Left lung (tissue), 10 donors: ENCODE data around the gene TSEN2. TPM values are rescaled to one million over a fixed set of nuclear protein-coding genes. Genes with fewer than 3 reads are reported as not detected.

Source experiments
- ATAC-seq: fragments of 200-7000 bp; cut with Tn5 transposase; one replicate; pipeline ENCODE4 v1.9.1; 2020; ENCODE audit warnings: moderate library complexity
- DNase-seq, 4 donors: peaks; one replicate each; pipeline ENCODE4 v3.0.0-alpha.2; 2013 to 2020
- H3K27ac ChIP-seq, 2 donors: fragments of 200-600 bp; sonication (generic) in 1 of 2; one replicate each; pipeline versions ENCODE4 v1.5.0 to v1.8.0; 2020 to 2021
- H3K27me3 ChIP-seq, 2 donors: fragments of 200-600 bp; sonication (generic) in 1 of 2; one replicate each; pipeline versions ENCODE4 v1.5.0 to v1.8.0; 2020 to 2021
- H3K36me3 ChIP-seq, 2 donors: fragments of 200-600 bp; sonication (generic) in 1 of 2; one replicate each; pipeline versions ENCODE4 v1.5.0 to v1.8.0; 2020 to 2021
- H3K4me1 ChIP-seq, 2 donors: fragments of 200-600 bp; one replicate each; pipeline ENCODE4 v1.8.0; 2021
- H3K4me3 ChIP-seq, 2 donors: fragments of 200-600 bp; sonication (generic) in 1 of 2; one replicate each; pipeline versions ENCODE4 v1.5.0 to v1.8.0; 2020 to 2021; ENCODE audit warnings: mild to moderate bottlenecking in 1 of 2
- H3K9me3 ChIP-seq, 2 donors: fragments of 200-600 bp; sonication (generic) in 1 of 2; one replicate each; pipeline versions ENCODE4 v1.5.0 to v1.8.0; 2020 to 2021
- intact Hi-C, 2 donors: fragments of 100-400 bp; cut with DNase I; formaldehyde crosslinking; loops; one replicate each; pipeline versions ENCODE4 v1.11.2 to v1.14.2; 2022
- polyA plus RNA-seq, 6 donors: library from polyadenylated mRNA; unstranded; fragments of 120-200 nt; gene quantifications; one replicate each; pipeline ENCODE4 v1.2.1, GENCODE V29; 2013; ENCODE audit not compliant: insufficient read length in 6 of 6
- total RNA-seq, 2 donors: library from RNA; stranded (reverse); fragmentation: NEBNext Ultra II Directional; extraction: Animal tissue kit (Norgen Biotek cat#: 25700); gene quantifications; one replicate each; pipeline ENCODE4 v1.2.1, GENCODE V29; 2021
- TF ChIP-seq, protein P1 (sequence below), 2 donors: fragments of 200-600 bp; sonication (generic) in 1 of 2; IDR thresholded peaks; one replicate each; pipeline versions ENCODE4 v1.5.0 to v1.8.0; 2021; ENCODE audit warnings: antibody characterized with exemption in 2 of 2
- donor health status: DM: no; HTN: yes; CAD: no.
- donor health status: DM: no; HTN: no; CAD: no.

The TSEN2 gene
- total and polyA plus RNA-seq, 8 donors: 8.1 to 29.1 (median 22.3) TPM

DNA sequence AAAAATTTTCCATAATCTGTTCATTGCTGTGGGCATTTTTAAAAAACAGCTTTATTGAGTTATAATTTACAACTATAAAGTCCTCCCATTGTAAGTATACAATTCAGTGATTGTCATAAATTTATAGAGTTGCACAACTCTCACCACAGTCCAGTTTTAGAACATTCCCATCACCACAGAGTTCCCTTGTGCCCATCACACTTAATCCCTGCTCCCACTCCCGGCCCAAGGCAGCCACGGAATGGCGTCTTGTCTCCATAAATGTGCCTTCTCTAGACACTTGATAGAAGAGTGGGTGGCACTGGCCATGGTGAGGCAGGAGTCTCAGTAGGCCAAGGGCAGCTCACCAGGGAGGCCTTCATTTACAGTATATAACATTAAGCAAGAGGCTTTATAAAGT is 6.3 kb downstream of the TSEN2 start:
- TF ChIP-seq, protein P1, sequence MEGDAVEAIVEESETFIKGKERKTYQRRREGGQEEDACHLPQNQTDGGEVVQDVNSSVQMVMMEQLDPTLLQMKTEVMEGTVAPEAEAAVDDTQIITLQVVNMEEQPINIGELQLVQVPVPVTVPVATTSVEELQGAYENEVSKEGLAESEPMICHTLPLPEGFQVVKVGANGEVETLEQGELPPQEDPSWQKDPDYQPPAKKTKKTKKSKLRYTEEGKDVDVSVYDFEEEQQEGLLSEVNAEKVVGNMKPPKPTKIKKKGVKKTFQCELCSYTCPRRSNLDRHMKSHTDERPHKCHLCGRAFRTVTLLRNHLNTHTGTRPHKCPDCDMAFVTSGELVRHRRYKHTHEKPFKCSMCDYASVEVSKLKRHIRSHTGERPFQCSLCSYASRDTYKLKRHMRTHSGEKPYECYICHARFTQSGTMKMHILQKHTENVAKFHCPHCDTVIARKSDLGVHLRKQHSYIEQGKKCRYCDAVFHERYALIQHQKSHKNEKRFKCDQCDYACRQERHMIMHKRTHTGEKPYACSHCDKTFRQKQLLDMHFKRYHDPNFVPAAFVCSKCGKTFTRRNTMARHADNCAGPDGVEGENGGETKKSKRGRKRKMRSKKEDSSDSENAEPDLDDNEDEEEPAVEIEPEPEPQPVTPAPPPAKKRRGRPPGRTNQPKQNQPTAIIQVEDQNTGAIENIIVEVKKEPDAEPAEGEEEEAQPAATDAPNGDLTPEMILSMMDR (IDR thresholded peaks at IDR 0.05): no peak

DNA sequence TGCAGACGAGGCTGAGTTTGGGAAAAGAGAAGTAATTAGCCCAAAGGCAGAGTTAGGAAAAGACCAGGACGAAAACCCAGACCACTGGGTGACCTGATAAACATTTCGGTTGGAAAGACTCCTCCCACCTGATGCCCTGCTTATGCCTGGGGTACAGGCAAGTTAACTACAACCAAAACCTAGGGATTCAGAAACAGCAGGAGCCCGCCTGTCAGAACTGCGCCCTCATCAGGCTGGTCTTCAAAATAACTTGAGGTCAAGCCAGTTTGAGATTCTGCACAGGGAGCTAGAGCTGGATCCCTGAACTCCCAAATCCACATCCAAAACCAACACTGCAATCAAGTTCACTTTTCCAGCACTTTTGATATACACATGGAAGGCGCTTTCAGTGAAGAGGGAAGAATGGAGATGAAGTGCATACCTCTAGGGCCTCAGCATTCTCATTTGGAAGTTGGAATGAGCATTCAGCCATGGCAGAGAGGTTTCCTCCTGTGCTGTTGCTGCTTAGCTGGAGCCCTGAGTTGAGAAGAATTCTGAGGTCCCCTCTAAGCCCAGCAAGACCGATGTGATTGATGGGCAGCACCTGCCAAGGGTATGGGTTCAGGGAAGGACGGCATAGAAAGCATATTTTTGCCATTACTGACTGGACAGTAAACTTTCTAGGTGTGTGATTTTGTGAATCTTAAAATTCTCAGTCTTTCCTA is 11.6 kb downstream of the TSEN2 start:
- TF ChIP-seq, protein P1 (IDR thresholded peaks at IDR 0.05): no peak
- Histone ChIP-seq H3K36me3 (peaks cover 0 to 83% of the 10 kb centered on the region in 2 donors), H3K4me1 (no peaks in the 10 kb centered on the region), H3K4me3 (no peak overlapping the region), H3K27me3 (no peaks in the 10 kb centered on the region), H3K27ac (no peak overlapping the region), H3K9me3 (no peaks in the 10 kb centered on the region)
- intact Hi-C loops: no loop called here
- ATAC-seq: no peak
- DNase-seq: no peak

More for the DNA sequence above, 6.3 kb downstream of the TSEN2 start:
- Histone ChIP-seq H3K4me1 (peaks cover 0 to 5% of the 10 kb centered on the region in 2 donors), H3K9me3 (no peaks in the 10 kb centered on the region), H3K36me3 (peaks cover 0 to 47% of the 10 kb centered on the region in 2 donors), H3K27me3 (no peaks in the 10 kb centered on the region), H3K27ac (no peak overlapping the region), H3K4me3 (no peak overlapping the region)
- no peak for DNase-seq
- intact Hi-C loops: no loop called here
- ATAC-seq: no peak

DNA sequence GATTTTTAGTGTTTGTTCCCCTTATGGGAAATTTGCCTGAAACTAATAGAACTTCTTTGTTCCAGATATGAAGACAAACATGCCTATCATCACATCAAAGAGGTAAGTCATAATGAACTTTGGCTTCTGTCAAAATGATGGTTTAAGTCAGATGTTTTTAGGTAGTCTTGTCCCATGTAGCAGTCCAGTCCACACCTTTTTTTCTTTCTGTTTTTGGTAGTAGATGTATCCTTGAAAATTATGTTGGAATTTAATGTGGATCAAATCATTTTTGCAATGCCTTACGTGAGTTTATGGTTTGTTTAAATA is 12.1 kb downstream of the TSEN2 start:
- ATAC-seq: no peak
- Histone ChIP-seq H3K27ac (no peak overlapping the region), H3K4me1 (no peaks in the 10 kb centered on the region), H3K4me3 (no peak overlapping the region), H3K9me3 (no peaks in the 10 kb centered on the region), H3K27me3 (no peaks in the 10 kb centered on the region), H3K36me3 (peaks cover 0 to 82% of the 10 kb centered on the region in 2 donors)
- intact Hi-C loops: no loop called here
- TF ChIP-seq, protein P1 (IDR thresholded peaks at IDR 0.05): no peak
- no peak for DNase-seq

DNA sequence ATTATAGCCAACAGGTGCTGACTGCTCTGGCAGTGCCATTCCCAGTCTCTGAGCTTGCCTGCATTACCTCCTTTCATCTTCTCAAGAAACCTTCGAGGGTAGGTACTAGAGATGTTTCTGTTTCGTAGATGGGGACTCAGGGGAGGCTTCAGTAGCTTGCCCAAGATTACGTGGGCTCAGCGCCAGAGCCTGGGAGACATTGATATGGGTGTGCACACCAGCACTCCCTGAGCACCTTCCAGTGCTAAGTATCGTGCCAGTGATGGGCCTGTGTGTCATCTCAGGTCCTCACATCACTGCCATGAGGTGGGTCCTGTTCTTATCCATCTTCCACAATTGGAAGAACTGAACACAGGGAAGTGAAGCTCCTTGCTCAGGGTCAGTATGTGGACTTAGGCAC is 15.2 kb downstream of the TSEN2 start:
- TF ChIP-seq, protein P1 (IDR thresholded peaks at IDR 0.05): no peak
- H3K9me3 ChIP-seq: no peaks in the 10 kb centered on the region
- ATAC-seq (no peak), DNase-seq (no peak)
- no peaks in the 10 kb centered on the region for H3K27me3 ChIP-seq
- H3K36me3 ChIP-seq: peaks cover 0 to 66% of the 10 kb centered on the region in 2 donors
- intact Hi-C loops: no loop called here
- H3K27ac ChIP-seq: no peak overlapping the region
- H3K4me1 ChIP-seq: peaks cover 0 to 4% of the 10 kb centered on the region in 2 donors
- H3K4me3 ChIP-seq: no peak overlapping the region

DNA sequence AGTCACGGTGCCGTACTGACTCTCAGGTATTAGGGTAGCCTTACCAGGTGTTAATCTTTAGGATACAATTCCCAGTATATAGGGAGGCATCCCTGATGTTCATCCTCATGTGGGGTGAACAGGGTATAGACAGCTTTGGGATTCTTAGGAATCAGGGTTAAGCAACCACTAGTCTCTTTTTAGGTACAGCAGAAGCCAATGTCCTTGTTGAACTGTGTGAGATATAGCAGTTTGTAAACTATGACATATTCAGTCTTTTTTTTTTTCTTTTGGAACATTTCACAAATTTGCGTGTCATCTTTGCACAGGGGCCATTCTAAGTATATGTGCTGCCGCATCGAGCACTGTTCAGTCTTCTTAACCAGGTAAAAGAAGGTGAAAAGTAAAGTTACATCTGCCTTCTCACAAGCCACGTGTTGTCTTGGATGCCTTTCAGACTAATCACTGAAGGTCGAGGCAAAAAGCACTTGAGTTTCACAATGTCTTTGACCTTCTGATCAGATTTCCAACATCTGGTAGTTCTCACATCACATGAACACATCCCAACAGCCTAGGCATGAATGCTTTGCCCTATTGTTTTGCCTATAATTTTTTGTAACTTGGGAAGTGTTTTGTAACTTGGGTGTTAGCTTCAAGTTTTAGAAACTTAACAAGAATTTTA is 17.2 kb downstream of the TSEN2 start:
- peaks cover 0 to 4% of the 10 kb centered on the region in 2 donors for H3K4me1 ChIP-seq
- no peaks in the 10 kb centered on the region for H3K27me3 ChIP-seq
- DNase-seq (no peak), ATAC-seq (no peak)
- H3K27ac ChIP-seq: no peak overlapping the region
- peaks cover 0 to 62% of the 10 kb centered on the region in 2 donors for H3K36me3 ChIP-seq
- intact Hi-C loops: no loop called here
- no peak overlapping the region for H3K4me3 ChIP-seq
- H3K9me3 ChIP-seq: no peaks in the 10 kb centered on the region
- TF ChIP-seq, protein P1 (IDR thresholded peaks at IDR 0.05): no peak
